A204.1 (cell line): ENCODE measurements around the gene PPM1E.

Source experiments
- FAIRE-seq: peaks from 2 replicates; lab custom pipeline; 2012; peaks lifted over from hg19 to GRCh38; lab: Jason Lieb, UNC

The PPM1E gene

DNA sequence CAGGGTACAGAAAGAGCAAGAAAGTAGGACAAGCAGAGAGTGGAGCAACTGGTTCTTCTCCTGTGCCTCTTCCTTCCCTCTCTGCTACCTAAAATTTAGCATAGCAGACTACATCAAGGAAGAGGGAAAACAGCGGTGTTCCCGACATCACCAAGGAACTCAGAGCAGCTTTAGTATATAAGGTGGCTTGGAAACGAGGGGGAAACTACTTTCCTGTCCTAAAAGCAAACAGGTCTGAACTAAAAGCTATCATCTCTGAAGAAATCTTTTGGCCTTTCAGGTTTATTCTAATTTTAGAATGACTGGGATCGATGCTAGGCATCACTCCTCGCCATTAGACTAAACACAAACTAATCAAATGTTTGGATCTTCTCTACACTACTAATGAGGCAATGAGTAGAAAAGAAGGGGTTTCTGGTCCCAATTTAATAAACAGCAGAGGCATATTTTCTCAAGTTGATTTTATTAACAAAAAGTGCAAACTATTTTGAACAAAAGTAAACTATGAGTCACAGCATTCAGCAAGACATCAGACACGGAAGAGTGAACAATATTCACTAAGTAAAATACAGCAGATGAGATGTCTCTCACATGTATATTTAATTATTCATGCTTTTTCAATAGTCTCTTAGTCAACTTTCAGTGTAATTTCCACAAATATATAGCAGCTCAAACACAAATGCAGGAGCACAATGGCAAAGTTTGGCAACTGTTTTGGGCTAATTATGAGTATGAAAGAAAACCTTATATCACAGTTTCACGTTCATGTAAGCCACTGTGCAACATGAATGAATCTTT is 242.3 kb downstream of the PPM1E start:
- no peak for FAIRE-seq

DNA sequence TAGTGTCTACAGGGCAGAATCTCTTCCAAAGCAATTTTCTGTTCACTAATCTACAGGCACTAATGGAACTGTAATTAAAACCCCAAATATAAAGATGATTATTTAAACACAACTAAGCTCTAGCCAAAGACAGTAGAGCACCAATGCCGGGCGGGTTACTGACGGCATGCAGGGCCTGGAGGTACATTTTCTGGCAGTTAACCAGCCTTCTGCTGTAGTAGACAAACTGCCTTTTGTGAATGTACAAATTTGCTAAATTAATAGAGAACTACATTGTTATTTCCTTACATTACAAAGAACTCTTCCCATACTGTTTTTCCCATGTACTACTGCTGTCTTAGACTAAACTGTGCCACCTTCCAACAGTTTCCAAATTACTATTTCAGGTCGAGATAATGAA is 243.2 kb downstream of the PPM1E start:
- FAIRE-seq: no peak

DNA sequence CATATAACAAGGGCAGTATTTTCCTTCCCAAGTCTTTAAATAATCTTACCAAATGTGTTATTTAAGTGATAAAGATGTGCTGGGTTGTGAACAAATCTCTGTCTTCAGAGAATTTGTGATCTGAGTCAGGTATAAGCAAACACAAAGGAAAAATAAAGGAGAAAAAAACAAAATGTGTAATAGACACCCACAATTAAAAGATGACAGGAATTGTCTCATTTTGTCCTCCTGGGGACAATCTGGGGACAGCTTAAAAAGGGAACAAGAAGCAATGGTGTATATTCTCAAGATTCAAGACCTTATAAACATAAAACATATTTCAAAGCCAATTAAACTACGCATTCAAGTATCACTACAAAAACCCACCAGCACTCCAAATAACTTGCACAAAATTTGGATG is 243.8 kb downstream of the PPM1E start:
- FAIRE-seq: no peak

GRCh38 chr17:59000022-59000421 is 244.4 kb downstream of the PPM1E start:
- no peak for FAIRE-seq

DNA sequence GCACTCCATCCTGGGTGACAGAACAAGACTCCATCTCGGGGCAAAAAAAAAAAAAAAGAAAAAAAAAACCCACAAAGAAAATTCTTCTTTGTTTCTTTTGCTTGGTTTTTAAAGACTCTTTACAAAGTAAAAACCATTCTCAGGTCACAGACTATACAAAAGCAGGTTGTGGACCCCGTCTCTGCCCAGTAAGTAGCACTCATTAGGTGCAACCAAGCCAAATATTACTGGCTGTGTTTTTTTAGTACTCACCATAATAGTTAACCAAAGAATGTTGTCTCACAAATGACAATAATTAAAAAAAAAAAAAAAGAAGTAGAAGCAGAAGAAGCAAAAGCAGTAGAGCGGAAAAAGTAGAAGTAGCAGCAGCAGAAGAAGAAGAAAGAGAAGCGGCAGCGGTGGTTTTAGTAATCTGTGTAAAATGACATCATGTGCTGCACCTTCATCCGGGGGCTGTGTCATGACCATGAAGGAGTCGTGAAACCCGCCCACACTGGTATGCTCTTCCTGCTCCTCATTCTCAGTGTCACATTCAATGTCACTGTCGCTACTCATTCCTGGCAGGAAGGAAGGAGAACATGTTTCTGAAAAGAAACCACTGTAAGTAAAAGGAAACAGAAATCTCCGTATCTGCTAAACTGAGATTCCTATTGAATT is 245.6 kb downstream of the PPM1E start:
- FAIRE-seq: no peak

- no peak for FAIRE-seq
These were observed 246.5 kb downstream of the PPM1E start for GRCh38 chr17:59002126-59002525.

GRCh38 chr17:59002848-59003247 is 247.2 kb downstream of the PPM1E start:
- FAIRE-seq: no peak

DNA sequence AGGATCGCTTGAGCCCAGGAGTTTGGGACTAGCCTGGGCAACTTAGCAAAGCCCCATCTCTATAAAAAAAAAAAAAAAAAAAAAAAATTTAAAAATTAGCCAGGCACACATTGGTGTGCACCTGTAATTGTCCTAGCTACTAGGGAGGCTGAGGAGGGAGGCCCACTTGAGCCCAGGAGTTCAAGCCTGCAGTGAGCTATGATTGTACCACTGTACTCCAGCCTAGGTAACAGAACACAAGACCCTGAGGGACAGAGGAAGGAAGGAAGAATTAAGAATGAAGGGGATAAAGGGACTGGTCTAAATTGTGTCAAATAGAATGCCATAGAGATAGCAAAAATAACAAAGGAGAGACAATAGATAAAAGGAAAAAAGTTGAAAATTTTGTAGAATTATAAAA is 248.2 kb downstream of the PPM1E start:
- FAIRE-seq: no peak

GRCh38 chr17:59004338-59005111 is 248.9 kb downstream of the PPM1E start:
- FAIRE-seq: peak; percentile 97

- no peak for FAIRE-seq
These were observed 252.3 kb downstream of the PPM1E start for GRCh38 chr17:59007995-59008394.

DNA sequence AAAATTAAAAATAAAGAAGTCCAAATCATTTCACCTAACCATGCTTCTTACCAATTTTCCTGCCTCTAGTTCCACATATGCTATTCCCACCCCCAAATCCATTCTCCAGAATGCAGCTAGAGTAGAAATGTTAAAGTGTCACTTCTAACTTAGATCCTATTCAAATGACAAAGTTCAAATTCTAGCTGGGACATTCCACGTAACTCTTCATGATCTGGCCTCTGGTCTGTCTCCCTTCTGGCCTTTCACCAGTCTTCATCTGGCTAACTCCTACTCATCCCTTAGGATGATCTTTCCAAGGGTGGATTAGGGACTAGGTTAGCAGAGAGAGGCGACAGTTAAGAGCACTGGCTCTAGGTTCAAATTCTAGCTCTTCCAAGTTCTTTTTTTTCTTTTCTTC is 253.1 kb downstream of the PPM1E start:
- no peak for FAIRE-seq

DNA sequence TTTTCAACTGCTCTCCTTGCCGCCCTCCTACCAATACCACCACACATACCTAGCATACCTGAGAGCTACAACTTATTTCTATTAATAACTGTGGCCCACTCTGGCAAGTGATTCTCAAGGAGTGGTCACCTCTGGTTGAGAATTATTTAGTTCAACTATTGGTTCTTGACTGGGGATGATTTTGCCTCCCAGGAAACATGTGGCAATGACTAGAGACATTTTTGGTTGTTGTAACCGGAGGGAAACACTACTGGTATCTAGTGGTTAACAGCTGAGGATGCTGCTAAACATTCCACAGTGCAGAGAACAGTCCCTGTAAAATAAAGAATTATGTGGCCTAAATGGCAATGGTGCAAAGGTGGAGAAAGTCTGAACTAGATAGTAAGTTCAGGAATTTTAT is 254.4 kb downstream of the PPM1E start:
- FAIRE-seq: no peak

DNA sequence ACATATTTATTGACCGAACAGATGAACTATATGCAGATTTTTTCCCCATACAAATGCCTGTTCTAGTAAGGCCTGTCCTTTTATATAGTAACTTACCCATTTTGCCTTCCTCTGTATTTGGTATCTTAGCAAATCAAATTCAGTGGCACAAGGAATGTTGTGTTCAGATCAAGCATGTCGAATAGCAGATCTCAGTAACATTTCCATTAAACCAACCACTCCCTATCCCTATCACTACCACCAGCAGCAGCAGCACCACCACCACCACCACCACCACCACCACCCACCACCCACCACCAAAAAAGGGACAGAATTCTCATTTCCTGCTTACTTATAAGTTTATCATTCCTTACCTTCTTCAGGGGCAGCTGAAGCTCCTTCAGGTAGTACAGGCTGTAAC is 256.3 kb downstream of the PPM1E start:
- FAIRE-seq: no peak

- no peak for FAIRE-seq
These were observed 262.4 kb downstream of the PPM1E start for GRCh38 chr17:59018019-59018418.

DNA sequence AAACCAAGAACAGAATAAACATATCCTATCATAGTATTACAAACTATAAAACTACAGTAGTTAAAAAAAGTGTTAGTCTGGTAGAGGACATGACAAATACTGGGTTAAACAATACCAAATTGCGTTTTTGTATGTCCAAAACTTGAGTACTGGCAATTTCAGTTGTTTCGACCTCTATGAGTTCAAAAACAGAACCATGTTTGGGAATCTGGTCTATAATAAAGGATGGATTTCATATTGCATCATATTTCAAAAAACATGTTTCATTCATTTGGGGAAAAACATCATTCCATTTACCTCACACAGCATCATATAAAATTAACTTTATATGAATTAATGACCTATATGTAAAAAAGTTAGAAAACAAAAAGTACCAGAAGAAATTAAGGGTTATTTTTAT is 269.3 kb downstream of the PPM1E start:
- no peak for FAIRE-seq

DNA sequence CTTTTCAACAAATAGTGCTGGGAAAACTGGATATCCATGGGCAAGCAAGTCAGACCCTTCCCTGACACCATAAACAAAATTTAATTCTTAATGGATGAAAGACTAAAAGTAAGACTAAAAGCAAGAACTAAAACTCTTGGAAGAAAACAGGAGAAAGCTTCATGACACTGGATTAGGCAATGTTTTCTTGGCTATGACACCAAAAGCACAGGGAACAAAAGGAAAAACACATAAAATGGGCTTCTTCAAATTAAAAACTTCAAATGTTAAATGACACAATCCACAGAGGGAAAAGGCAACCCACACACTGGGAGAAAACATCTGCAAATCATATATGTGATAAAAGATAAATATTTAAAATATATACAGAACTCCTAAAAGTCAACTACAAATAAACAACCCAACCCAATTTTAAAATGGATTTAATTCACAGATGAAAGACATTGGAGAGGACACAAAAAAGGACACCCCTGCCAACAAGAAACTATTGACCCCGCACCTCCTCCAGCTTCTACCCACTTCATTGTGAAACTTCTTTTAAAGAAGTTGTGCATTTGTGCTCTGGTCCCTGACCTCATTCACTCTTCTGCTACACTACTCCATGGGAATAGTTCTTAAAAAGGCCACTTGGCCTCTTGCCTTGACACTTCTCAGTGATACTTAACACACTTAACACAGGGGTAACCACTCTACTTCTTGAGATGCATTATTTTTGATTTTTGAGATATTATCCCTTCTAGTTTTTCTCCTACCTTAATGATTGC is 270.7 kb downstream of the PPM1E start:
- FAIRE-seq: no peak

DNA sequence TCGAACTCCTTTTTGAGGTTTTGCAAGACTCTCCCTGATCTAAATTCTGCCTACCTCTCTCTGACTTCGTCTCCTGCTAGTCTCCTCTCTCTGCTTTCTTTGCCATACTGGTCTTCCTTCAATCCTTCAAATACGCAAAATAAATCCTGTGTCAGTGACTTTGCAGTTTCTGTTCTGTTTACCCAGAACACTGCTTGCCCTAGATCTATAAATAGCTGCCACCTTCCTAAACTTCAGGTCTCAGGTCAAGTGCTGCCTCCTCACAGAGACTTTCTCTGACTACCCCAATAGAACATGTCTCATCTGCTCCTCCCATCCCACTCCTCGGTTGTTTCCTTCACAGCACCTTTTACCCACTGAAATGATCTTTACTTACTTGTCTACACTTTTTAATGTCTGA is 272.1 kb downstream of the PPM1E start:
- no peak for FAIRE-seq

- no peak for FAIRE-seq
These were observed 272.7 kb downstream of the PPM1E start for GRCh38 chr17:59028328-59028727.

DNA sequence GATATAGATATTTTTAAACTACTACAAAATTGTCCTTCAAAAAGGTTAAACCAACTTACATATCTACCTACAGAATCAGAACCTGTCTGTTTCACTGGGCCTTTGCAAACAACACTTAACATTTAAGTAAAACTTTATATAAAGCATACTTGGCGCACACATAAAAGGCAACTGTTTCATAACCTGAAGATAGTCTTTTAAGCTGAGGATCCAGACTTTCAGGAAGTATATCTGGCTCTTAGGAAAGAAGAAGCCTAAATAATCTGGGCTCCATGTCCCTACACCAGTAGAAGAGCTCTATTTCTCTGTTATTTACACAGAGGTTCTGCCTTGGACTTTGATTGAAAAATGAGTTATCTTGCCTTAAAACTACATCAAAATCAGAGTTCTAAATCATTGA is 275.2 kb downstream of the PPM1E start:
- no peak for FAIRE-seq
